GM19452 (cell line): ENCODE measurements around the gene TRIM66.

Experiments
- ATAC-seq: cut with Tn5 transposase; IDR thresholded peaks from one replicate; pipeline ENCODE4 v1.9.1; 2021; ENCODE audit not compliant: unreplicated experiment

TRIM66 gene

DNA sequence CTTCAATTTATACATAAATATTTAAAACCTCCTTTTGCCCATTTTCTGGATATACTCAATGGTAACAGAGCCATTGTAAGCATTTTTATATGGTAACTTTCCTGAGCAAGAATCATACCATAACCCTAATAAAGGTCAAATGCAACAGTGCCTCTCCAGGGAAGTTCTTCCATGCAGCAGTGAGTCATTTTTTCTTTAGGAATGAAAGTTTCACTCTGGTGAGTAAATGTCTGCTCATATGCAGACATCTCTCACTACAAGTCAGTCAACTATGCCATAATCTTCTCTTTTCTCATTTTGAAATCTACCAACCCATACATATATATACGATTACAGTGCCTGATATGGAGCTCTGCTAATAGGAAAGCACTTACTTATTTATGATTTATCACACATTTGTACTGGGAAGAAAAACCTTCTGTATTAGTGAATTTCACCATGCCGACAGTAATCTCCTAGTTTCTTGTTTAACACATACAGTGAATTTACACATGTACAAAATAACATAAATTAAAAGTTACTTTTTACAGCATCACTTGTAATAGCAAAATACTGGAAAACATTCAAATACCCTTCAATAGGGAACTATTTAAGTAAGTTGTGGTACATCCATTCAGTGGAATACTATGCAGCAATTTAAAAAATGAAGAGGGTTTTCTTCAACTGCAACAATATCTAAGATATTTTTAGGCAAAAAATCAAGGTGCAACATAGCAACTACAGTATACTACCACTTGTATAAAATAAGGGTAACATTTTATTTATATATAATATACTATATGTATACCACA, 104.5 kb downstream of the TRIM66 start:
- ATAC-seq = no peak

DNA sequence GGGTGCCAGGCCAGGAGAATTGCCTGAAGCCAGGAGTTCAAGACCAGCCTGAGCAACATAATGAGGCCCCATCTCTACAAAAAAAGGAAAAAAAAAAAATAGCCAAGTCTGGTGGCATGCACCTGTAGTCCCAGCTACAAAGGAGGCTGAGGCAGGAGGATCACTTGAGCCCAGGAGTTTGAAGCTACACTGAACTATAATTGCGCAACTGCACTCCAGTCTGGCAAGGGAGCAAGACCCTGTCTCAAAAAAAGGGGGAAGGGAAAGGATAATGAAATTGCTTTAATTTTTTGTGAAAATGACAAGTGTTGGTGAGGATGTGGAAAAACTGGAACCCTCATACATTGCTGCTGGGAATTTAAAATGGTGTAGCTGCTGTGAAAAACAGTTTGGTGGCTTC, 107.7 kb downstream of the TRIM66 start:
- ATAC-seq = no peak

DNA sequence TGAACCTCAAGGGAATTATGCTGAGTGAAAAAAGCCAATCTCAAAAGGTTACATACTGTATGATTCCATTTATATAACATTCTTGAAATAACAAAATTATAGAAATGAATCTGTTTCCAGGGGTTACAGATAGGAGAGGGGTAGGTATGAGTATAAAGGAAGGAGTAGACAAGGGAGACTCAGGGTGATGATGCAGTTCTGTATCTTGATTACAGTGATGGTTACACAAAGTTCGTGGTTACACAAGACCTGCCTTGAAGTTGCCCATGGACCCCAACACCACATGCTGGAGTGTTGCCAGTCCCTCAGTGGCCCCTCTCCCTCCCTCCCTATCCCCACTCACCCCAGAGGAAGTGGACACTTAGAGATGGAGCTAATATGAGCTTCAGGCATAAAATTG, 108.7 kb downstream of the TRIM66 start:
- ATAC-seq = no peak

DNA sequence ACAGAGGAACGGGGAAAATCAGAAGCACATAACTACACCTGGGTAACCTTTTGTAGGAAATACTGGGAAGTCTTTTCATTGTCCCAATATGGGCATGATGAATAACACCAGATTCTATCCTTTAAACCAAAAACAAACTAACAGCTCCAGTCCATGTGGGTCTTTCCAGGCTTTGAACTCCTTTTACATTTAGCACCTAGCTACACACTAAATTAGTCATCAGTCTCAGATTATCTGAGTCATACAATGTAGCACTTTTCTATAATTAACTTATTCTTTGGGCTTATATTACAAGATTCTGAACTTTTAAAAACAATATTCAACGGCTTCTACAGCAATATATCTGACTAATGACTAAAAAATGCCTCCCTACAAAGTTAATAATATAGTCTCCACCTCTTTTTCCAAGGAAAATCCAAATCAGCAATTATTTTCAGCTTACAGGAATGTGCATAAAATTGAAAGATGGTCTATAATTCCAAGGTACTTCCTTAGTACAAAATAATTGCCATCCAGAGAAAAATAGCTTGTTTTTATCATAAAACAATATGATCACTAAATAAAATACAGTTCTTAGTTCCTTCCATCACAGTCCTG, 114.8 kb downstream of the TRIM66 start:
- ATAC-seq = no peak

DNA sequence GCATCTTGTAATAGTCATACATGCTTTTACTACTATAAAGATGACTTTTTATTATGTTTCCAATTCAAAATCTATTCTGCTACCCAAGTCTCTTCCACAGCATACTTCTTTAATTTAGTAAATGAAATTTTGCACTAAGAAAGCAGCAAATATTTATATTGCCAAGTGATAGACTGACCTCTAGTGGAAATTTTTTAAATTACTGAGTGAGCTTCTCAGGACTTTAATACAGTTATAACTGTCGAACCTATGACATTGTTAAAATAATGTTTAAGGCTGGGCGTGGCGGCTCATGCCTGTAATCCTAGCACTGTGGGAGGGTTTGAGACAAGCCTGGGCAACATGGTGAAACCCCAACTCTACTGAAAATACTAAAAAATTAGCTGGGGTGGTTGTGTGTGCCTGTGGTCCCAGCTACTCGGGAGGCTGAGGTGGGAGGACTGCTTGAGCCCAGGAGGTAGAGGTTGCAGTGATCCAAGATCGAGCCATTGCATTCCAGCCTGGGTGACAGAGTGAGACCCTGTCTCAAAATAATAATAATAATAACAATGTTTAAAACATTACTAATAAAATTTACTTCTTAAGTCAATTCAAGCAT, 115.8 kb downstream of the TRIM66 start:
- ATAC-seq = no peak

DNA sequence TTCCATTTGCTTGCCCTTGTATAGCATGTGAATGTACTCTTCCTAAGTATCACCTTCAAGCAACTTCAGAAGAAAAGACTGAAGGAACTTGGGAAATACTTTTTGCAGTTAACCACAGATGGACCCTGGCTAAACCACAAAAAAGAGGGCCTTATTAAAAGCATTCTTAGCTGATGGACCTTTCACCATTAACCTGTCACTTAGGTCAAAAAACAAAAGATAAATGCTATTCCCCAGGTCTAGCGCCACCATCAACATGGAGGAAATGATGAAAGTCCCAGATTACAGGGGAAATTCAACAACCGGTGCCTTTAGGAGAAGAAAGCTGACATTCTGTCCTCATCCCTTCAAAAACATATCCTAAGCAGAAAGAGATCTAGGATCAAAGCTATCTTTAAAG, 117.9 kb downstream of the TRIM66 start:
- no peak for ATAC-seq
